Suprapubic skin (tissue), 4 donors: Measurements from ENCODE around the gene GRIA1. TPM values are rescaled to one million over a fixed set of nuclear protein-coding genes. Genes with fewer than 3 reads are reported as not detected.

Source experiments
- DNase-seq, 2 donors: peaks; one replicate each; pipeline ENCODE4 v3.0.0-alpha.2; 2019; ENCODE audit warnings: low spot score in 2 of 2
- H3K27ac ChIP-seq: fragments of 200-600 bp; sonication (generic); one replicate; pipeline ENCODE4 v1.5.1; 2019
- H3K27me3 ChIP-seq: fragments of 200-600 bp; sonication (generic); one replicate; pipeline ENCODE4 v1.5.1; 2019
- H3K36me3 ChIP-seq: fragments of 200-600 bp; sonication (generic); one replicate; pipeline ENCODE4 v1.5.1; 2019
- H3K4me1 ChIP-seq: fragments of 200-600 bp; sonication (generic); one replicate; pipeline ENCODE4 v1.5.1; 2019
- H3K4me3 ChIP-seq: fragments of 200-600 bp; sonication (generic); one replicate; pipeline ENCODE4 v1.5.1; 2019; ENCODE audit warnings: mild to moderate bottlenecking
- H3K9me3 ChIP-seq: fragments of 200-600 bp; sonication (generic); one replicate; pipeline ENCODE4 v1.5.1; 2019
- EP300 ChIP-seq: sonication (generic); formaldehyde crosslinking; IDR thresholded peaks from one replicate; pipeline ENCODE4 v1.6.1; 2017; ENCODE audit warnings: antibody characterized with exemption
- POLR2A ChIP-seq, 2 donors: fragments of 450-650 bp; IDR thresholded peaks; one replicate each; pipeline ENCODE4 v1.6.1; 2017; ENCODE audit warnings: antibody characterized with exemption in 2 of 2, mild to moderate bottlenecking in 2 of 2, moderate library complexity in 2 of 2
- POLR2AphosphoS5 ChIP-seq, 3 donors: sonication (generic); formaldehyde crosslinking; IDR thresholded peaks; one replicate each; pipeline ENCODE4 v1.6.1; 2017; ENCODE audit warnings: antibody characterized with exemption in 3 of 3
- WGBS: methylation state at CpG from one replicate; pipeline ENCODE4 v1.1.5; 2018; 5-methylcytosine and 5-hydroxymethylcytosine counted together
- total RNA-seq, 4 donors: library from RNA; depleted of rRNA; stranded (reverse); fragments of >200 nt; gene quantifications; one replicate each; pipeline ENCODE4 v1.1.0, GENCODE V29; 2016
- TF ChIP-seq, protein P1 (sequence below), 2 donors: fragments of 200-600 bp in 1 of 2; fragments of 450-650 bp in 1 of 2; sonication (generic) in 1 of 2; IDR thresholded peaks; one replicate each; pipeline ENCODE4 v1.5.1; 2016 to 2019; ENCODE audit warnings: antibody characterized with exemption in 2 of 2, mild to moderate bottlenecking in 1 of 2, moderate library complexity in 1 of 2

GRIA1 gene
- total RNA-seq, 4 donors from 2014 or later: 0.21 to 0.62 (median 0.38) TPM; not detected in 1

DNA sequence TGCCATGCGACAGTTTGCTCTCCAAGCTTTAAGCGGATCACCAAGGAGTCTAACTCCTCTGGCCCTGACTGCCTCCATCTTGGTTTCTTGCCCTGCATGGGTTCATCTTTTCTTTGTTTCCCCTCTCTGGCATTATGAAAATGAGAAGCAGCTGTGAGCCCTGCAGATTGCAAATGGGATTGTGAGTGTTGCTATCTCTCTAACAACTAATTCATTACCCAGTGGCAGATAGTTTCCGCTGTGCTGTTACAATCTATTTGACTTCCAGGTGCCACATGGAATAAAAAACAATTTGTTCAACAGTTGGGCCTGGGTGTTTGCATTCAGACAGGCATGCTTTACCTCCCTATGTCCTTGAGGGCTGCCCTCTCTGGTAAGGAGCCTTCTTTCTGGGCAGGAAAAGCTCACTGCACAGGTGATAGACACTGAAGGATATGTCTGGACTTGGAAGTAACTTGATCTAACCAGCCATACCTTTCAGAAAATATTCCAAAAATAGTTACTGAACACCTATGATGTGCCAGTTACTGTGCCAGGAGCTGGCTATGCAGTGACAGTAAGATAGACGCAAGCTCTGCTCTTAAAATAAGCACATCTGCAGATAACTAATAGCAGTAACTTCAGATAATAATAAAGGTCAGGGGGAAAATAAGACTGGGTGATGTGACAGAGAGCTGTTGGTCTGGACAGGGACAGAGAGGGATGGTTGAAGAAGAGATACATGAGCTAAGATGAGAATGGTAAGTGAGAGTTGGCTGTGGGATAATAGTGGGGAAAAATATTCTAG lies 40.1 kb downstream of the GRIA1 start:
- Histone ChIP-seq H3K4me1 (no peaks in the 10 kb centered on the region), H3K4me3 (no peak overlapping the region), H3K27ac (no peak overlapping the region), H3K36me3 (no peaks in the 10 kb centered on the region), H3K9me3 (no peaks in the 10 kb centered on the region), H3K27me3 (no peaks in the 10 kb centered on the region)
- TF ChIP-seq EP300 (no peak), POLR2A (IDR thresholded peaks at IDR 0.05) (no peak), POLR2AphosphoS5 (IDR thresholded peaks at IDR 0.05) (no peak)
- TF ChIP-seq, protein P1, sequence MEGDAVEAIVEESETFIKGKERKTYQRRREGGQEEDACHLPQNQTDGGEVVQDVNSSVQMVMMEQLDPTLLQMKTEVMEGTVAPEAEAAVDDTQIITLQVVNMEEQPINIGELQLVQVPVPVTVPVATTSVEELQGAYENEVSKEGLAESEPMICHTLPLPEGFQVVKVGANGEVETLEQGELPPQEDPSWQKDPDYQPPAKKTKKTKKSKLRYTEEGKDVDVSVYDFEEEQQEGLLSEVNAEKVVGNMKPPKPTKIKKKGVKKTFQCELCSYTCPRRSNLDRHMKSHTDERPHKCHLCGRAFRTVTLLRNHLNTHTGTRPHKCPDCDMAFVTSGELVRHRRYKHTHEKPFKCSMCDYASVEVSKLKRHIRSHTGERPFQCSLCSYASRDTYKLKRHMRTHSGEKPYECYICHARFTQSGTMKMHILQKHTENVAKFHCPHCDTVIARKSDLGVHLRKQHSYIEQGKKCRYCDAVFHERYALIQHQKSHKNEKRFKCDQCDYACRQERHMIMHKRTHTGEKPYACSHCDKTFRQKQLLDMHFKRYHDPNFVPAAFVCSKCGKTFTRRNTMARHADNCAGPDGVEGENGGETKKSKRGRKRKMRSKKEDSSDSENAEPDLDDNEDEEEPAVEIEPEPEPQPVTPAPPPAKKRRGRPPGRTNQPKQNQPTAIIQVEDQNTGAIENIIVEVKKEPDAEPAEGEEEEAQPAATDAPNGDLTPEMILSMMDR (IDR thresholded peaks at IDR 0.05): no peak
- no peak for DNase-seq
- 77% methylated on average over 4 of the region's 4 CpGs for WGBS

DNA sequence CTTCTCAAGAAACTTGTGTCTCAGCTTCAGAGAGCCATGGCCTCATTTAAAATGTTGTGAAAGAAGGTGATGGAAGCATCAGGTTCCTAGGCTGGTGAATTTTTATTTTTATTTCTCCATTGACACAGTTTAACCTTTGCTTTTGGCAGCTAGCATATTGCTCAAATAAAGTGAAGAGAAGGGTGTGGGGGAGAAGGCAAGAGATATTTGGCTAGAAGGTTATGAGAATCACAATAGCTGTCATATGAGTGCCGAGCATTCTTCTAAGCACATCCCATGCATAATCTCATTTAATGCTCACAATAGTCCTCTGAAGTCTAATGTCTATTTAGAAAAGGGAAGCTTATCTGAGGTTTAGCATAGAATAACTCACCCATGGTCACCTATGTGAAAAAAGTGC lies 43.1 kb downstream of the GRIA1 start:
- DNase-seq: no peak
- Histone ChIP-seq H3K9me3 (no peaks in the 10 kb centered on the region), H3K4me1 (no peaks in the 10 kb centered on the region), H3K4me3 (no peak overlapping the region), H3K27me3 (no peaks in the 10 kb centered on the region), H3K36me3 (no peaks in the 10 kb centered on the region), H3K27ac (no peak overlapping the region)
- no peak for TF ChIP-seq POLR2AphosphoS5 (IDR thresholded peaks at IDR 0.05)
- TF ChIP-seq EP300: no peak
- whole genome bisulfite sequencing: 90% methylated on average over 1 of the region's 1 CpG

DNA sequence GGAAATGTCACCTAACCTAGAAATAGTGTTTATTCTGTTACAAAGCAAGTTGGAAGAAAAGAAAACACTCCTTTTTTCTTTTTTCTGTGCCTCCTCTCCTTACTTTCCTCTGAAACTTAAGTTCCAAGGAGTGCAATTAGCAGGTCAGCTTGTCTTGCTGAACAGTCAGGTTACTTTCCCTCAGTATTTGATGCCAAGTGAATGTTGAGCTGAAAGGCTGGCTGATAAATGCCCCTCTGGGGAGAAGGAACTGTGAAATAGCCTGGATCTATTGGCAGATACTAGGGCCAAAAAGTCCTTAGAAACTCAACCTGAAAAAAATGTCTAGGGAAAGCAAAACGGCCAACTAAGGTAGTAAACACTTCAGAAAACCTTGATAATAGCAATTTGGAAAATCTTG lies 43.6 kb downstream of the GRIA1 start:
- Histone ChIP-seq H3K27me3 (no peaks in the 10 kb centered on the region), H3K4me3 (no peak overlapping the region), H3K9me3 (no peaks in the 10 kb centered on the region), H3K27ac (no peak overlapping the region), H3K4me1 (no peaks in the 10 kb centered on the region), H3K36me3 (no peaks in the 10 kb centered on the region)
- TF ChIP-seq POLR2AphosphoS5 (IDR thresholded peaks at IDR 0.05): no peak
- TF ChIP-seq, protein P1 (IDR thresholded peaks at IDR 0.05): no peak
- TF ChIP-seq POLR2A (IDR thresholded peaks at IDR 0.05): no peak
- TF ChIP-seq EP300: no peak
- WGBS: 64% methylated on average over 1 of the region's 1 CpG
- no peak for DNase-seq

DNA sequence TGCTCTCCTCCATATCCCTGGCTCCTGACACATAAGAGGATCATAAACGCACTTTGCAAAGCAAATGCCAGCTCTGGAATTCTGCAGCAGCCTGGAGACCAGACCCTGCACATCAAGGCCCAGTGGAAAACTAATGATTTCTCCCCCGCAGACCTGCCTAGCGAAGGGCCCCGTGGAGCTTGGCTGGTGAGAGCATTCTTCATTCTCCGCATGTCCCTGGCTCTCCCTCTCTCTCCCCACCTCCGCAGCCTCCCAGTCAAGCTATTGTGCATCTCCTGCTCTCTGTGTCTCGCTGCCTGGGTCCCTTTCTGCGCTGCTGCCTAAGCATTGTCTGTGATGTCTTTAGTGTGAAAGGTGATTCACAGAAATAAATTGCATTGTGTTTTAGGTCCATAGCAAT lies 46.7 kb downstream of the GRIA1 start:
- Histone ChIP-seq H3K4me3 (no peak overlapping the region), H3K27ac (no peak overlapping the region), H3K36me3 (no peaks in the 10 kb centered on the region), H3K4me1 (no peaks in the 10 kb centered on the region), H3K27me3 (no peaks in the 10 kb centered on the region), H3K9me3 (no peaks in the 10 kb centered on the region)
- DNase-seq: no peak
- WGBS: 83% methylated on average over 8 of the region's 8 CpGs
- TF ChIP-seq, protein P1 (IDR thresholded peaks at IDR 0.05): no peak
- TF ChIP-seq POLR2AphosphoS5 (IDR thresholded peaks at IDR 0.05): no peak
- no peak for TF ChIP-seq POLR2A (IDR thresholded peaks at IDR 0.05)
- no peak for TF ChIP-seq EP300

DNA sequence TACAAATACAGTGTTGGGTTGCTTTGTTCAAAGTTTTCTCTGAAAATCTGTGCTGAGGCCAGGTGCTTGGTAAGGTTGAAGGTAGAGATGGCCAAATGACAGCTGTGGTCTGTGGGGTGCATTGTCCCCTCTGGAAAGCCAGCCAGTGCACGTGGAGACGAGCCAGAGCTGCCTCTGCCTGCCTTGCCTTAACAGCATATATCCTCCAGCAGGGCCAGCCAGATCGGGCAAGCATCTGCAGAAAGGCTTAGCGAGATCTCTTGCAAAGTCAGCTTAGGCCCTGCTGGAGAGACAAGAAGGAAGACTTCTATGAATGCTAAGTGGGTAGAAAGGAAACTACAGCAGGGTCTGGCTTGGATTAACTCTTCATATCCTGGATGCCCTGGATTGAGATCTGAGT lies 49.5 kb downstream of the GRIA1 start:
- H3K9me3 ChIP-seq: no peaks in the 10 kb centered on the region
- no peaks in the 10 kb centered on the region for H3K4me1 ChIP-seq
- H3K27me3 ChIP-seq: no peaks in the 10 kb centered on the region
- no peak overlapping the region for H3K4me3 ChIP-seq
- TF ChIP-seq, protein P1 (IDR thresholded peaks at IDR 0.05): no peak
- TF ChIP-seq POLR2AphosphoS5 (IDR thresholded peaks at IDR 0.05) (no peak), EP300 (no peak), POLR2A (IDR thresholded peaks at IDR 0.05) (no peak)
- no peak overlapping the region for H3K27ac ChIP-seq
- no peaks in the 10 kb centered on the region for H3K36me3 ChIP-seq
- DNase-seq: no peak
- WGBS: 63% methylated on average over 4 of the region's 4 CpGs

DNA sequence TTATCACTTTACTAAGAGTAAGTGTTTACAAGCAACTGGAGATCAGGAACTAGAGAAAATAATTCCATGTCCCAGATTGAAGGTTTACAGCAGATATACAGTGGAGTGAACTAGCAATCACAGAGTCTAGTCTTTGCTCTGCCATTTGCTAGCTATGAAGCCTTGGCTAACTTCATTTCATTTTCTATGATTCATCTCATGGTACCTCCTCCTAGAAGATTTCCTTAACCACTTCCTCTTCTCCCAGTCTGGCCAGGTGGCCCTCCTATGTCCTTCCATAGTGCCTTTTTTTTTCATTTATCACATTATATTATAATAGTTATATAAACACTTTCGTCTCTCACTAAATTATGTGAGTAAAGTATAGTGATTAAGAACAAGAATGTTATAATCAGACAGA lies 52.1 kb downstream of the GRIA1 start:
- H3K36me3 ChIP-seq: no peaks in the 10 kb centered on the region
- H3K4me3 ChIP-seq: no peak overlapping the region
- H3K27ac ChIP-seq: no peak overlapping the region
- 90% methylated on average over 1 of the region's 1 CpG for WGBS
- no peak for DNase-seq
- no peaks in the 10 kb centered on the region for H3K27me3 ChIP-seq
- TF ChIP-seq, protein P1 (IDR thresholded peaks at IDR 0.05): no peak
- TF ChIP-seq POLR2A (IDR thresholded peaks at IDR 0.05) (no peak), POLR2AphosphoS5 (IDR thresholded peaks at IDR 0.05) (no peak), EP300 (no peak)
- H3K4me1 ChIP-seq: no peaks in the 10 kb centered on the region
- no peaks in the 10 kb centered on the region for H3K9me3 ChIP-seq
